OCI-LY1 (cell line): ENCODE results near the gene ULK4.

Experiments used
- H2AFZ ChIP-seq: fragments of 200-600 bp; sonication (generic), shearing (Covaris generic); 2 replicates; pipeline ENCODE4 v1.6.0; 2014; ENCODE audit warnings: antibody characterized with exemption, mild to moderate bottlenecking, low read length
- H3F3A ChIP-seq: fragments of 200-600 bp; sonication (generic), shearing (Covaris generic); 2 replicates; pipeline ENCODE4 v1.6.0; 2014; ENCODE audit warnings: mild to moderate bottlenecking, antibody characterized with exemption, low read length, moderate library complexity; ENCODE audit not compliant: insufficient read depth
- H3K27ac ChIP-seq: fragments of 200-600 bp; sonication (generic); 2 replicates; pipeline ENCODE4 v1.5.1; 2014; ENCODE audit warnings: low read length, mixed run types, mild to moderate bottlenecking, low read depth; ENCODE audit not compliant: poor library complexity, severe bottlenecking
- H3K27me3 ChIP-seq: fragments of 200-600 bp; sonication (generic); 2 replicates; pipeline ENCODE4 v1.6.0; 2014; ENCODE audit warnings: antibody characterized with exemption, mild to moderate bottlenecking, low read length, moderate library complexity; ENCODE audit not compliant: insufficient read depth
- H3K36me3 ChIP-seq: fragments of 200-600 bp; sonication (generic); 2 replicates; pipeline ENCODE4 v1.6.1; 2014; ENCODE audit warnings: mild to moderate bottlenecking, antibody characterized with exemption, low read length, moderate library complexity, mixed read lengths; ENCODE audit not compliant: insufficient read depth
- H3K4me1 ChIP-seq: fragments of 200-600 bp; sonication (generic); 2 replicates; pipeline ENCODE4 v1.5.1; 2014; ENCODE audit warnings: mild to moderate bottlenecking, low read length, moderate library complexity; ENCODE audit not compliant: insufficient read depth, severe bottlenecking
- H3K4me2 ChIP-seq: fragments of 200-600 bp; sonication (generic), shearing (Covaris generic); 2 replicates; pipeline ENCODE4 v1.6.1; 2014; ENCODE audit warnings: low read length
- H3K4me3 ChIP-seq: fragments of 200-600 bp; sonication (generic); 2 replicates; pipeline ENCODE4 v1.5.1; 2014; ENCODE audit warnings: low read length, low read depth, mild to moderate bottlenecking, mixed read lengths; ENCODE audit not compliant: poor library complexity, severe bottlenecking
- H3K79me2 ChIP-seq: fragments of 200-600 bp; shearing (Covaris generic); 2 replicates; pipeline ENCODE4 v1.6.1; 2016; ENCODE audit warnings: mixed run types, low read length, mixed read lengths; ENCODE audit not compliant: insufficient read depth
- H3K9ac ChIP-seq: fragments of 200-600 bp; sonication (generic), shearing (Covaris generic); 2 replicates; pipeline ENCODE4 v1.6.1; 2014; ENCODE audit warnings: mild to moderate bottlenecking, low read length, mixed read lengths
- H3K9me2 ChIP-seq: fragments of 200-600 bp; sonication (generic), shearing (Covaris generic); 2 replicates; pipeline ENCODE4 v1.6.1; 2014; ENCODE audit warnings: low read depth, mild to moderate bottlenecking, low read length, mixed read lengths
- H3K9me3 ChIP-seq: fragments of 200-600 bp; shearing (Covaris generic); 2 replicates; pipeline ENCODE4 v1.6.1; 2014; ENCODE audit warnings: low read length, mixed read lengths
- H4K20me1 ChIP-seq: fragments of 200-600 bp; sonication (generic), shearing (Covaris generic); 2 replicates; pipeline ENCODE4 v1.6.0; 2016; ENCODE audit warnings: mild to moderate bottlenecking, low read length; ENCODE audit not compliant: insufficient read depth
- CTCF ChIP-seq: fragments of 200-600 bp; sonication (generic), shearing (Covaris generic); IDR thresholded peaks from 2 replicates; pipeline ENCODE4 v1.5.1; 2017; ENCODE audit warnings: mild to moderate bottlenecking, antibody characterized with exemption, low read length, moderate library complexity, mixed read lengths
- EZH2 ChIP-seq: fragments of 200-600 bp; sonication (generic), shearing (Covaris generic); IDR thresholded peaks from 2 replicates; pipeline ENCODE4 v1.8.0; 2017; ENCODE audit warnings: borderline replicate concordance, mixed run types, mild to moderate bottlenecking, antibody characterized with exemption, low read length, moderate library complexity, mixed read lengths

Gene ULK4

GRCh38 chr3:41304593-41304992, 657.3 kb downstream of the ULK4 start:
- H3K9me3 ChIP-seq: no peaks in the 10 kb centered on the region
- no peaks in the 10 kb centered on the region; the same call in 1 of the 2 replicates for H4K20me1 ChIP-seq
- H3K27me3 ChIP-seq: no peaks in the 10 kb centered on the region
- no peaks in the 10 kb centered on the region for H3K36me3 ChIP-seq
- H3K79me2 ChIP-seq: no peaks in the 10 kb centered on the region
- H3K4me1 ChIP-seq: no peaks in the 10 kb centered on the region
- H3K4me3 ChIP-seq: no peak overlapping the region
- no peaks in the 10 kb centered on the region for H3K9me2 ChIP-seq
- no peak overlapping the region for H2AFZ ChIP-seq
- H3K4me2 ChIP-seq: no peak overlapping the region
- H3F3A ChIP-seq: no peaks in the 10 kb centered on the region
- H3K9ac ChIP-seq: no peak overlapping the region
- no peak overlapping the region for H3K27ac ChIP-seq
- no peak for TF ChIP-seq EZH2
- no peak for TF ChIP-seq CTCF

GRCh38 chr3:41302295-41302694, 659.6 kb downstream of the ULK4 start:
- H3K9me2 ChIP-seq: no peaks in the 10 kb centered on the region
- no peaks in the 10 kb centered on the region for H3K79me2 ChIP-seq
- H3K4me1 ChIP-seq: no peaks in the 10 kb centered on the region
- no peak overlapping the region for H3K27ac ChIP-seq
- no peaks in the 10 kb centered on the region for H3K27me3 ChIP-seq
- no peaks in the 10 kb centered on the region for H4K20me1 ChIP-seq
- H3K9ac ChIP-seq: no peak overlapping the region
- H3F3A ChIP-seq: no peaks in the 10 kb centered on the region
- no peak for TF ChIP-seq CTCF
- TF ChIP-seq EZH2: no peak
- no peak overlapping the region for H2AFZ ChIP-seq
- H3K9me3 ChIP-seq: no peaks in the 10 kb centered on the region
- H3K36me3 ChIP-seq: no peaks in the 10 kb centered on the region
- H3K4me3 ChIP-seq: no peak overlapping the region
- H3K4me2 ChIP-seq: no peak overlapping the region

- Histone ChIP-seq H3K9me2 (no peaks in the 10 kb centered on the region), H3F3A (no peaks in the 10 kb centered on the region), H4K20me1 (no peaks in the 10 kb centered on the region), H3K4me2 (no peak overlapping the region), H3K79me2 (no peaks in the 10 kb centered on the region), H3K9me3 (no peaks in the 10 kb centered on the region), H3K27me3 (no peaks in the 10 kb centered on the region), H3K27ac (no peak overlapping the region), H2AFZ (no peak overlapping the region), H3K36me3 (no peaks in the 10 kb centered on the region), H3K9ac (no peak overlapping the region), H3K4me1 (no peaks in the 10 kb centered on the region), H3K4me3 (no peak overlapping the region)
- TF ChIP-seq CTCF (no peak), EZH2 (no peak)
These were observed 660.4 kb downstream of the ULK4 start for GRCh38 chr3:41301548-41301947.
